Keratinocyte (primary cell): ENCODE data around the gene HSF5. TPM values are rescaled to one million over a fixed set of nuclear protein-coding genes. Genes with fewer than 3 reads are reported as not detected.

ENCODE experiments used
- DNase-seq: peaks from one replicate; pipeline ENCODE4 v3.0.0-alpha.2; 2011; ENCODE audit warnings: low read depth, missing footprints, low spot score
- FAIRE-seq: peaks from 2 replicates; lab custom pipeline; 2011; peaks lifted over from hg19 to GRCh38; lab: Jason Lieb, UNC
- H2AFZ ChIP-seq: 2 replicates; pipeline ENCODE4 v1.6.0; 2012; ENCODE audit warnings: low read length, control low read depth, inconsistent platforms; ENCODE audit not compliant: control insufficient read depth
- H3K27ac ChIP-seq: 2 replicates; pipeline ENCODE4 v1.5.1; 2011; ENCODE audit warnings: low read length; ENCODE audit not compliant: control insufficient read depth, insufficient read depth
- H3K27me3 ChIP-seq: 3 replicates; pipeline ENCODE4 v1.6.0; 2011; ENCODE audit warnings: low read length; ENCODE audit not compliant: control insufficient read depth, insufficient read depth; ENCODE audit errors: extremely low read depth
- H3K36me3 ChIP-seq, 2 experiments: 2 replicates in 1 of 2; 3 replicates in 1 of 2; pipeline ENCODE4 v1.5.1; 2011; ENCODE audit warnings: low read length in 2 of 2, mild to moderate bottlenecking in 1 of 2; ENCODE audit not compliant: control insufficient read depth in 2 of 2, insufficient read depth in 2 of 2; ENCODE audit errors: extremely low read depth in 1 of 2
- H3K4me1 ChIP-seq: 3 replicates; pipeline ENCODE4 v1.5.1; 2011; ENCODE audit warnings: low read length; ENCODE audit not compliant: control insufficient read depth, insufficient read depth; ENCODE audit errors: extremely low read depth
- H3K4me2 ChIP-seq: 3 replicates; pipeline ENCODE4 v1.6.0; 2011; ENCODE audit warnings: low read depth, low read length; ENCODE audit not compliant: control insufficient read depth, insufficient read depth; ENCODE audit errors: extremely low read depth
- H3K4me3 ChIP-seq, 3 experiments: fragments of 200-600 bp in 1 of 3; sonication (generic) in 1 of 3; 2 replicates in 2 of 3; 3 replicates in 1 of 3; pipeline ENCODE4 v1.5.1; 2011 to 2016; ENCODE audit warnings: low read length in 3 of 3, mild to moderate bottlenecking in 3 of 3, control low read depth in 2 of 3, inconsistent platforms in 1 of 3, low read depth in 1 of 3, mixed read lengths in 1 of 3, mixed run types in 1 of 3, moderate library complexity in 1 of 3; ENCODE audit not compliant: control insufficient read depth in 2 of 3, insufficient read depth in 2 of 3; ENCODE audit errors: extremely low read depth in 1 of 3
- H3K79me2 ChIP-seq: 2 replicates; pipeline ENCODE4 v1.6.0; 2012; ENCODE audit warnings: low read length; ENCODE audit not compliant: control insufficient read depth, insufficient read depth
- H3K9ac ChIP-seq: 3 replicates; pipeline ENCODE4 v1.6.0; 2011; ENCODE audit warnings: low read length; ENCODE audit not compliant: control insufficient read depth, insufficient read depth; ENCODE audit errors: extremely low read depth
- H3K9me1 ChIP-seq: 3 replicates; pipeline ENCODE4 v1.6.0; 2011; ENCODE audit warnings: low read length; ENCODE audit not compliant: control insufficient read depth, insufficient read depth; ENCODE audit errors: extremely low read depth
- H3K9me3 ChIP-seq: 2 replicates; pipeline ENCODE4 v1.5.1; 2012; ENCODE audit warnings: low read depth, low read length; ENCODE audit not compliant: control insufficient read depth
- H4K20me1 ChIP-seq: 3 replicates; pipeline ENCODE4 v1.6.0; 2011; ENCODE audit warnings: low read length; ENCODE audit not compliant: control insufficient read depth, insufficient read depth; ENCODE audit errors: extremely low read depth
- CTCF ChIP-seq, 3 experiments: IDR thresholded peaks in 1 of 3; conservative IDR thresholded peaks in 1 of 3; optimal IDR thresholded peaks in 1 of 3; 2 replicates in 2 of 3; 3 replicates in 1 of 3; pipeline versions ENCODE3 to v1.5.1; 2011; ENCODE audit warnings: low read length in 3 of 3, mild to moderate bottlenecking in 3 of 3, moderate library complexity in 2 of 3, control low read depth in 1 of 3, inconsistent platforms in 1 of 3; ENCODE audit not compliant: insufficient read depth in 2 of 3; ENCODE audit errors: extremely low read depth in 1 of 3
- EZH2 ChIP-seq: IDR thresholded peaks from one replicate; pipeline ENCODE4 v1.6.1; 2012; ENCODE audit warnings: inconsistent platforms, mild to moderate bottlenecking, low read length, moderate library complexity
- dilution Hi-C: fragments of 300-500 bp; cut with MboI; formaldehyde crosslinking; loops from one replicate; pipeline ENCODE4 v1.7.0; 2020; ENCODE audit warnings: low sequenced_read_pairs; ENCODE audit not compliant: extremely low pct_ligation_motif_present
- polyA plus RNA-seq, 5 experiments: library from polyadenylated mRNA; depleted of rRNA in 3 of 5; stranded (reverse) in 3 of 5; stranded (forward) in 1 of 5; unstranded in 1 of 5; fragments of >200 nt; gene quantifications; 1 replicate in 1 of 5; 2 replicates in 3 of 5; 3 replicates in 1 of 5; pipeline versions ENCODE4 v1.2.1 to v1.2.3, GENCODE V29; 2011 to 2012; ENCODE audit warnings: missing spikeins in 2 of 5, low read depth in 1 of 5, low replicate concordance in 1 of 5

Gene HSF5
- polyA plus RNA-seq, 1 donor (not counting 4 experiments of a cell fraction or from before 2014, with no cell fraction given), result 0.01 TPM

- peaks cover 50% of the 10 kb centered on the region for H3K4me1 ChIP-seq
- DNase-seq (no peak), FAIRE-seq (no peak)
- H3K4me3 ChIP-seq, result no peak overlapping the region
- TF ChIP-seq CTCF (optimal IDR thresholded peaks at IDR 0.05 in 1 of 3, IDR thresholded peaks at IDR 0.05 in 1 of 3, conservative IDR thresholded peaks at IDR 0.05 in 1 of 3; ENCODE audit: extremely low read depth in 1 of 3, insufficient read depth in 2 of 3, low read length in 3 of 3), result no peak
- no peak for TF ChIP-seq EZH2
- H4K20me1 ChIP-seq, result peaks cover 7% of the 10 kb centered on the region
- H3K9me3 ChIP-seq, result no peaks in the 10 kb centered on the region
- peaks cover 70% of the 10 kb centered on the region for H3K79me2 ChIP-seq
- H3K9me1 ChIP-seq, result no peaks in the 10 kb centered on the region
- H3K4me2 ChIP-seq, result no peak overlapping the region
- no peaks in the 10 kb centered on the region for H3K27me3 ChIP-seq
- peaks cover 5 to 8% of the 10 kb centered on the region in 2 experiments for H3K36me3 ChIP-seq
- no peak overlapping the region for H3K9ac ChIP-seq
- H2AFZ ChIP-seq, result no peak overlapping the region
- no peak overlapping the region for H3K27ac ChIP-seq
- dilution Hi-C loops, result no loop called here
Measured at GRCh38 chr17:58396173-58396572, 92.0 kb downstream of the HSF5 start.

- H3K4me2 ChIP-seq, result peak overlapping the region; percentile 45
- no peak for TF ChIP-seq EZH2
- TF ChIP-seq CTCF (optimal IDR thresholded peaks at IDR 0.05 in 1 of 3, IDR thresholded peaks at IDR 0.05 in 1 of 3, conservative IDR thresholded peaks at IDR 0.05 in 1 of 3; ENCODE audit: extremely low read depth in 1 of 3, insufficient read depth in 2 of 3, low read length in 3 of 3), result no peak
Measured at GRCh38 chr17:58394534-58395223, 93.5 kb downstream of the HSF5 start.

More at GRCh38 chr17:58394534-58395223, 93.5 kb downstream of the HSF5 start:
- peaks cover 5 to 8% of the 10 kb centered on the region in 2 experiments for H3K36me3 ChIP-seq
- H3K9me1 ChIP-seq, result no peaks in the 10 kb centered on the region
- H4K20me1 ChIP-seq, result peaks cover 11% of the 10 kb centered on the region
- no peak for DNase-seq
- H3K9me3 ChIP-seq, result no peaks in the 10 kb centered on the region
- peak; percentile 73 for FAIRE-seq
- H3K4me3 ChIP-seq, result peak overlapping the region in 2 of 3 experiments; percentile 14 to 20
- no peaks in the 10 kb centered on the region for H3K27me3 ChIP-seq
- no peak overlapping the region for H2AFZ ChIP-seq
- peaks cover 72% of the 10 kb centered on the region for H3K79me2 ChIP-seq
- dilution Hi-C loops, result no loop called here
- peaks cover 39% of the 10 kb centered on the region for H3K4me1 ChIP-seq
- no peak overlapping the region for H3K9ac ChIP-seq
- no peak overlapping the region for H3K27ac ChIP-seq
